SK-N-MC (cell line): ENCODE data around the gene PRR19.

Experiments used
- EZH2 ChIP-seq: fragments of 200-600 bp; sonication (generic); IDR thresholded peaks from one replicate; pipeline ENCODE4 v1.6.1; 2017; ENCODE audit warnings: antibody characterized with exemption
- POLR2AphosphoS5 ChIP-seq: IDR thresholded peaks from 2 replicates; pipeline ENCODE4 v1.6.1; 2012; ENCODE audit warnings: mild to moderate bottlenecking, low read depth, low read length, borderline replicate concordance

GRCh38 chr19:42287827-42288107 is 14.2 kb upstream of the PRR19 start:
- TF ChIP-seq EZH2: no peak
- no peak for TF ChIP-seq POLR2AphosphoS5
